ENCODE results near the gene CENPB.
"Not testable (repeated sequence)": the region's sequence is repeated elsewhere in the genome, so short reads cannot be mapped to it uniquely, and the experiment has no call there.

Gene CENPB

GRCh38 chr20:3786665-3787323 lies at the start of gene CENPB:
Gene CENPB (minus strand): TSS chr20:3786740. CDS start chr20:3786483, 257 bp downstream.
- DNase-seq (ENCODE audit: low read depth in 1 of 2, low spot score in 1 of 2), result peak; percentile 86 to 88

- no peak for DNase-seq (ENCODE audit: low read depth in 1 of 2, low spot score in 1 of 2)
Measured at GRCh38 chr20:3836132-3836531, 49.6 kb upstream of the CENPB start.

GRCh38 chr20:3829891-3830290 lies 43.4 kb upstream of the CENPB start:
- DNase-seq (ENCODE audit: low read depth in 1 of 2, low spot score in 1 of 2), result not testable (repeated sequence)

GRCh38 chr20:3828798-3829197 lies 42.3 kb upstream of the CENPB start:
- DNase-seq (ENCODE audit: low read depth in 1 of 2, low spot score in 1 of 2), result no peak

GRCh38 chr20:3826420-3826819 lies 39.9 kb upstream of the CENPB start:
- no peak for DNase-seq (ENCODE audit: low read depth in 1 of 2, low spot score in 1 of 2)

GRCh38 chr20:3825526-3825925 lies 39.0 kb upstream of the CENPB start:
- DNase-seq (ENCODE audit: low read depth in 1 of 2, low spot score in 1 of 2), result no peak

GRCh38 chr20:3823881-3824280 lies 37.3 kb upstream of the CENPB start:
- DNase-seq (ENCODE audit: low read depth in 1 of 2, low spot score in 1 of 2), result no peak

- no peak for DNase-seq (ENCODE audit: low read depth in 1 of 2, low spot score in 1 of 2)
Measured at GRCh38 chr20:3821996-3822395, 35.5 kb upstream of the CENPB start.

- DNase-seq (ENCODE audit: low read depth in 1 of 2, low spot score in 1 of 2), result no peak
Measured at GRCh38 chr20:3820901-3821727, 34.6 kb upstream of the CENPB start.

- peak; percentile 71 to 86 for DNase-seq (ENCODE audit: low read depth in 1 of 2, low spot score in 1 of 2)
Measured at GRCh38 chr20:3820048-3820900, 33.7 kb upstream of the CENPB start, which contains the start of gene AP5S1. Gene AP5S1 (plus strand): TSS chr20:3820547. CDS start chr20:3822118, 1,571 bp downstream.

- no peak for DNase-seq (ENCODE audit: low read depth in 1 of 2, low spot score in 1 of 2)
Measured at GRCh38 chr20:3819411-3820047, 33.0 kb upstream of the CENPB start.

GRCh38 chr20:3818155-3819151 lies 31.9 kb upstream of the CENPB start:
- no peak for DNase-seq (ENCODE audit: low read depth in 1 of 2, low spot score in 1 of 2)

GRCh38 chr20:3815703-3816315 lies 29.3 kb upstream of the CENPB start:
- no peak for DNase-seq (ENCODE audit: low read depth in 1 of 2, low spot score in 1 of 2)

- no peak for DNase-seq (ENCODE audit: low read depth in 1 of 2, low spot score in 1 of 2)
Measured at GRCh38 chr20:3814928-3815495, 28.5 kb upstream of the CENPB start.

- DNase-seq (ENCODE audit: low read depth in 1 of 2, low spot score in 1 of 2), result no peak
Measured at GRCh38 chr20:3813848-3814581, 27.5 kb upstream of the CENPB start.

- no peak for DNase-seq (ENCODE audit: low read depth in 1 of 2, low spot score in 1 of 2)
Measured at GRCh38 chr20:3812975-3813847, 26.7 kb upstream of the CENPB start.

GRCh38 chr20:3812259-3812681 lies 25.7 kb upstream of the CENPB start:
- DNase-seq (ENCODE audit: low read depth in 1 of 2, low spot score in 1 of 2), result no peak
